Vagina (tissue), 2 donors: ENCODE results near the gene ZNF316. TPM values are rescaled to one million over a fixed set of nuclear protein-coding genes. Genes with fewer than 3 reads are reported as not detected.

ENCODE experiments used
- DNase-seq, 2 donors: peaks; one replicate each; pipeline ENCODE4 v3.0.0-alpha.2; 2017; ENCODE audit errors: extremely low spot score in 2 of 2
- H3K27ac ChIP-seq: fragments of 200-600 bp; sonication (generic); one replicate; pipeline ENCODE4 v1.5.1; 2019
- H3K27me3 ChIP-seq: fragments of 200-600 bp; sonication (generic); one replicate; pipeline ENCODE4 v1.5.1; 2019
- H3K36me3 ChIP-seq, 2 donors: fragments of 200-600 bp; sonication (generic); one replicate each; pipeline ENCODE4 v1.5.1; 2017 to 2019
- H3K4me1 ChIP-seq: fragments of 200-600 bp; sonication (generic); one replicate; pipeline ENCODE4 v1.5.1; 2019
- H3K4me3 ChIP-seq, 2 donors: fragments of 200-600 bp; sonication (generic); 1 replicate in 1 of 2; 2 replicates in 1 of 2; pipeline ENCODE4 v1.5.1; 2016 to 2019
- H3K9me3 ChIP-seq: fragments of 200-600 bp; sonication (generic); one replicate; pipeline ENCODE4 v1.5.1; 2019
- CTCF ChIP-seq, 3 experiments: fragments of 450-650 bp in 2 of 3; fragments of 200-600 bp in 1 of 3; sonication (generic) in 1 of 3; IDR thresholded peaks; one replicate each; pipeline ENCODE4 v1.5.1; 2017 to 2019; ENCODE audit warnings: antibody characterized with exemption in 3 of 3, mild to moderate bottlenecking in 2 of 3, moderate library complexity in 2 of 3
- POLR2A ChIP-seq, 2 donors: fragments of 450-650 bp; IDR thresholded peaks; one replicate each; pipeline ENCODE4 v1.6.1; 2017; ENCODE audit warnings: antibody characterized with exemption in 2 of 2, mild to moderate bottlenecking in 2 of 2, moderate library complexity in 2 of 2
- POLR2AphosphoS5 ChIP-seq, 2 donors: sonication (generic); formaldehyde crosslinking; IDR thresholded peaks; one replicate each; pipeline ENCODE4 v1.9.0; 2017; ENCODE audit warnings: antibody characterized with exemption in 2 of 2, mild to moderate bottlenecking in 2 of 2, low read depth in 1 of 2; ENCODE audit not compliant: insufficient read depth in 1 of 2
- intact Hi-C: fragments of 100-400 bp; cut with DNase I; formaldehyde crosslinking; loops from one replicate; pipeline ENCODE4 v1.15.1; 2023
- total RNA-seq: library from RNA; depleted of rRNA; stranded (reverse); fragments of >200 nt; gene quantifications from one replicate; pipeline ENCODE4 v1.2.3, GENCODE V29; 2016

ZNF316 gene
- total RNA-seq, 1 donor from 2014 or later: 25.5 TPM

DNA sequence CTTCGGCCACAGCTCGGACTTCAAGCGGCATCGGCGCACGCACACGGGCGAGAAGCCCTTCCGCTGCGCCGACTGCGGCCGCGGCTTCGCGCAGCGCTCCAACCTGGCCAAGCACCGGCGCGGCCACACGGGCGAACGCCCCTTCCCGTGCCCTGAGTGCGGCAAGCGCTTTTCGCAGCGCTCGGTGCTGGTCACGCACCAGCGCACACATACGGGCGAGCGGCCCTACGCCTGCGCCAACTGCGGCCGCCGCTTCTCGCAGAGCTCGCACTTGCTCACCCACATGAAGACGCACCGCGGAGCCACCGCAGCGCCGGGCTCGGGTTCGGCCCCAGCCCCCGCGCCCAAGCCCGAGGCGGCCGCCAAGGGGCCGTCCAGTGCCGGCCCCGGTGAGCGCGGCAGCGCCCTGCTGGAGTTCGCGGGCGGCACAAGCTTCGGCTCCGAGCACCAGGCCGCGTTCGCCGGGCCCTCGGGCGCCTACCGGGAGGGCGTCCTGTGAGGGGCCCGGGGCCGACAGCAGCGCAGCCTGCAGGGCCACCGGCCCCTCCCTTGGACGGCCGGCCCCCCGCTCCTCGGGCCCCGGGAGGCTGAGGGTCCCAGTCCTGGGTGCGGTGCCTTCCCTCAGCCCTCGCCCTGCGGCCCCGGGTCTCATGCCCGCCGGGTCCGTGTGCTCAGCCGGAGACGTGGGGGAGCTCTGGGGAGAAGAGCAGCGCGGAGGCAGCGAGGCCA lies 17.2 kb downstream of the ZNF316 start:
- H3K4me3 ChIP-seq: no peak overlapping the region
- peaks cover 3% of the 10 kb centered on the region for H3K4me1 ChIP-seq
- DNase-seq: no peak
- intact Hi-C loops: no loop called here
- TF ChIP-seq POLR2AphosphoS5 (IDR thresholded peaks at IDR 0.05; ENCODE audit: insufficient read depth in 1 of 2, low read depth in 1 of 2) (no peak), CTCF (IDR thresholded peaks at IDR 0.05) (no peak), POLR2A (IDR thresholded peaks at IDR 0.05) (no peak)
- H3K27ac ChIP-seq: no peak overlapping the region
- H3K27me3 ChIP-seq: no peaks in the 10 kb centered on the region
- H3K9me3 ChIP-seq: no peaks in the 10 kb centered on the region
- peaks cover 0 to 45% of the 10 kb centered on the region in 2 donors for H3K36me3 ChIP-seq

DNA sequence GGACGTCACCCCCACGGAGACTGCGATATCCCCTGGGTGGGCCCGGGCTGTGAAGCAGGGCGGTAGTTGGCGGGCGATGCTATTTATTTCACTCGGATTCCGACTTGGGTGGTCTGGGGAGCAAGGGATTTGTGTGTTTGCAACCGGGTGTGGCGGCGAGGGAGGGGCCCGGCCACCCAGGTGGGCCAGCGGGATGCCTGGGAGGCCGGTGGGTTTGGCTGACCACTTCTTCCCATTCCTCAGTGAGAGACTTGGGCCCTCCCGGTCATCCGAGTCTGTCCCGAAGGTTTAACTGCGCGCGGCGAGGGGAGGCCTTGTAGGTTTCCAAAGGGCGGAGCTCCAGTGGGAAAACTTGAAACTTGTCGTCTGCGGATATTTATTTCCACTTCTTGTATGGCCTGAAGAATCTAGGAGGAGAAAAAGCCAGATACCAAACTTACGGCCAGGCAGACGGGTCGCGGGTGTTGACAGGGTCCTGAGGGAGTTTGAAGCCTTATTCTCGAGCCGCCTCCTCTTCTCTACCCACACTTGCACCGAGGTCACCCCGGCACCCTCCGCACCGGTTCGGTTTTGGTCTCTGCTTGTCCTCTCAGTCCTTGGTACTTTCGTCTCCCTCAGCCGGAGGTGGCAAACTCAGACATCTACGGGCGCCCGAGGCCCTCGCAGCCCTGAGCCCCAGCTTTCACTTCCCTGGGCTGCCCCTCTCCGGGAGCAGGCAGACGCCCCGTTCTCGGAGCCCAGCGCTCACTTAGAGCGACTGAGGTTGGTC lies 17.9 kb downstream of the ZNF316 start:
- intact Hi-C loops: no loop called here
- Histone ChIP-seq H3K4me1 (peaks cover 3% of the 10 kb centered on the region), H3K27ac (no peak overlapping the region), H3K27me3 (no peaks in the 10 kb centered on the region), H3K36me3 (peaks cover 0 to 39% of the 10 kb centered on the region in 2 donors), H3K4me3 (no peak overlapping the region), H3K9me3 (no peaks in the 10 kb centered on the region)
- DNase-seq: no peak
- TF ChIP-seq POLR2AphosphoS5 (IDR thresholded peaks at IDR 0.05; ENCODE audit: insufficient read depth in 1 of 2, low read depth in 1 of 2) (no peak), POLR2A (IDR thresholded peaks at IDR 0.05) (no peak), CTCF (IDR thresholded peaks at IDR 0.05) (no peak)

GRCh38 chr7:6655636-6656385 lies 18.7 kb downstream of the ZNF316 start:
- Histone ChIP-seq H3K4me3 (no peak overlapping the region), H3K36me3 (peaks cover 0 to 31% of the 10 kb centered on the region in 2 donors)
- no peak for TF ChIP-seq POLR2A (IDR thresholded peaks at IDR 0.05)
- TF ChIP-seq POLR2AphosphoS5 (IDR thresholded peaks at IDR 0.05; ENCODE audit: insufficient read depth in 1 of 2, low read depth in 1 of 2): no peak
- no peak for TF ChIP-seq CTCF (IDR thresholded peaks at IDR 0.05)

GRCh38 chr7:6656413-6656812 lies 19.3 kb downstream of the ZNF316 start:
- no peak for TF ChIP-seq POLR2AphosphoS5 (IDR thresholded peaks at IDR 0.05; ENCODE audit: insufficient read depth in 1 of 2, low read depth in 1 of 2)
- no peak for TF ChIP-seq POLR2A (IDR thresholded peaks at IDR 0.05)
- TF ChIP-seq CTCF (IDR thresholded peaks at IDR 0.05): no peak
- no peak for DNase-seq

More at GRCh38 chr7:6655636-6656385, 18.7 kb downstream of the ZNF316 start:
- intact Hi-C loops: no loop called here
- Histone ChIP-seq H3K27me3 (no peaks in the 10 kb centered on the region), H3K9me3 (no peaks in the 10 kb centered on the region), H3K27ac (no peak overlapping the region), H3K4me1 (peaks cover 3% of the 10 kb centered on the region)
- DNase-seq: peak in 1 of 2 donors; percentile 37

More at GRCh38 chr7:6656413-6656812, 19.3 kb downstream of the ZNF316 start:
- Histone ChIP-seq H3K27me3 (no peaks in the 10 kb centered on the region), H3K4me3 (no peak overlapping the region), H3K4me1 (peaks cover 3% of the 10 kb centered on the region), H3K36me3 (peaks cover 0 to 25% of the 10 kb centered on the region in 2 donors), H3K27ac (no peak overlapping the region), H3K9me3 (no peaks in the 10 kb centered on the region)
- intact Hi-C loops: no loop called here
